ENCODE measurements around the gene CD74.

The CD74 gene

GRCh38 chr5:150364004-150364403 is 48.7 kb downstream of the CD74 start:
- no peak for DNase-seq (ENCODE audit: low spot score)

- DNase-seq (ENCODE audit: low spot score) = no peak
Observed at GRCh38 chr5:150363185-150363584, 49.5 kb downstream of the CD74 start.

GRCh38 chr5:150361301-150361700 is 51.4 kb downstream of the CD74 start:
- DNase-seq (ENCODE audit: low spot score) = no peak

- DNase-seq (ENCODE audit: low spot score) = no peak
Observed at GRCh38 chr5:150358261-150359095, 54.2 kb downstream of the CD74 start.

GRCh38 chr5:150357326-150358260 is 55.1 kb downstream of the CD74 start, which contains the start of gene TCOF1:
Gene TCOF1 (plus strand): TSS chr5:150357697. CDS start chr5:150357747, 50 bp downstream.
- peak; percentile 79 for DNase-seq (ENCODE audit: low spot score)

- DNase-seq (ENCODE audit: low spot score) = no peak
Observed at GRCh38 chr5:150356575-150357294, 56.0 kb downstream of the CD74 start.

- no peak for DNase-seq (ENCODE audit: low spot score)
Observed at GRCh38 chr5:150355791-150356190, 56.9 kb downstream of the CD74 start.

GRCh38 chr5:150353032-150353675 is 59.6 kb downstream of the CD74 start:
- no peak for DNase-seq (ENCODE audit: low spot score)

GRCh38 chr5:150352244-150353031 is 60.3 kb downstream of the CD74 start:
- no peak for DNase-seq (ENCODE audit: low spot score)

Data from HuH-7.5 (cell line).